Thoracic aorta (tissue), 2 donors: ENCODE results near the gene RRAGA. TPM values are rescaled to one million over a fixed set of nuclear protein-coding genes. Genes with fewer than 3 reads are reported as not detected.

ENCODE experiments used
- ATAC-seq: fragments of 150-250 bp; one replicate; pipeline ENCODE4 v1.8.0; 2017; ENCODE audit warnings: low read depth; ENCODE audit not compliant: insufficient number of reproducible peaks, low FRiP score
- DNase-seq: peaks from one replicate; pipeline ENCODE4 v3.0.0-alpha.2; 2020; ENCODE audit warnings: low spot score
- H3K27ac ChIP-seq, 2 donors: fragments of 200-600 bp; sonication (generic); 1 replicate in 1 of 2; 2 replicates in 1 of 2; pipeline ENCODE4 v1.5.1; 2016; ENCODE audit warnings: mild to moderate bottlenecking in 2 of 2, moderate library complexity in 2 of 2
- H3K27me3 ChIP-seq: fragments of 200-600 bp; sonication (generic); replicated peaks from 2 replicates; pipeline ENCODE4 v1.6.0; 2016; ENCODE audit warnings: mild to moderate bottlenecking; ENCODE audit not compliant: insufficient read depth
- H3K36me3 ChIP-seq: fragments of 200-600 bp; sonication (generic); one replicate; pipeline ENCODE4 v1.5.1; 2016
- H3K4me1 ChIP-seq, 2 donors: fragments of 200-600 bp; sonication (generic); 1 replicate in 1 of 2; 2 replicates in 1 of 2; pipeline versions ENCODE4 v1.5.1 to v1.6.0; 2016; ENCODE audit warnings: low read depth in 2 of 2, mild to moderate bottlenecking in 1 of 2; ENCODE audit not compliant: control insufficient read depth in 1 of 2
- H3K4me3 ChIP-seq: fragments of 200-600 bp; sonication (generic); 2 replicates; pipeline ENCODE4 v1.5.1; 2016; ENCODE audit warnings: mild to moderate bottlenecking
- H3K9me3 ChIP-seq: fragments of 200-600 bp; sonication (generic); 2 replicates; pipeline ENCODE4 v1.5.1; 2016
- CTCF ChIP-seq: fragments of 200-600 bp; sonication (generic); IDR thresholded peaks from one replicate; pipeline ENCODE4 v1.5.1; 2019; ENCODE audit warnings: antibody characterized with exemption
- total RNA-seq, 2 donors: library from RNA; depleted of rRNA; stranded (reverse); fragments of >200 nt; gene quantifications; one replicate each; pipeline versions ENCODE4 v1.1.0 to v1.2.3, GENCODE V29; 2016

RRAGA gene
- total RNA-seq, 2 donors from 2014 or later, result 46.3 to 47.1 TPM

GRCh38 chr9:19049917-19050636, 850 bp downstream of the RRAGA start:
- DNase-seq (no peak), ATAC-seq (no peak)
- H3K4me3 ChIP-seq, result peak overlapping the region; percentile 92
- no peaks in the 10 kb centered on the region for H3K36me3 ChIP-seq
- H3K9me3 ChIP-seq, result no peaks in the 10 kb centered on the region
- no peak for TF ChIP-seq CTCF
- H3K27me3 ChIP-seq, result no peaks in the 10 kb centered on the region
- peaks cover 24 to 42% of the 10 kb centered on the region in 2 donors for H3K4me1 ChIP-seq
- peak overlapping the region; percentile 93 to 97 for H3K27ac ChIP-seq

GRCh38 chr9:19050637-19051591, 1.7 kb downstream of the RRAGA start:
- H3K4me1 ChIP-seq, result peaks cover 24 to 42% of the 10 kb centered on the region in 2 donors
- H3K36me3 ChIP-seq, result no peaks in the 10 kb centered on the region
- peak overlapping the region; percentile 93 to 97 for H3K27ac ChIP-seq
- no peak for DNase-seq
- H3K4me3 ChIP-seq, result peak overlapping the region; percentile 92
- no peak for ATAC-seq
- no peak for TF ChIP-seq CTCF
- no peaks in the 10 kb centered on the region for H3K27me3 ChIP-seq
- H3K9me3 ChIP-seq, result no peaks in the 10 kb centered on the region

- no peak for TF ChIP-seq CTCF
- no peak overlapping the region for H3K27ac ChIP-seq
- ATAC-seq (no peak), DNase-seq (no peak)
- no peaks in the 10 kb centered on the region for H3K9me3 ChIP-seq
- no peak overlapping the region for H3K4me3 ChIP-seq
- H3K36me3 ChIP-seq, result peaks cover 7% of the 10 kb centered on the region
- no peaks in the 10 kb centered on the region for H3K27me3 ChIP-seq
- H3K4me1 ChIP-seq, result peaks cover 4 to 12% of the 10 kb centered on the region in 2 donors
Observed at GRCh38 chr9:19057033-19057432, 7.8 kb downstream of the RRAGA start.

GRCh38 chr9:19074229-19074628, 25.0 kb downstream of the RRAGA start:
- no peak overlapping the region for H3K4me3 ChIP-seq
- DNase-seq (no peak), ATAC-seq (no peak)
- no peak for TF ChIP-seq CTCF
- peaks cover 23% of the 10 kb centered on the region for H3K36me3 ChIP-seq
- no peaks in the 10 kb centered on the region for H3K9me3 ChIP-seq
- no peak overlapping the region for H3K27ac ChIP-seq
- no peaks in the 10 kb centered on the region for H3K27me3 ChIP-seq
- no peaks in the 10 kb centered on the region for H3K4me1 ChIP-seq

- no peak overlapping the region for H3K4me3 ChIP-seq
- no peaks in the 10 kb centered on the region for H3K4me1 ChIP-seq
- no peak for TF ChIP-seq CTCF
- no peak overlapping the region for H3K27ac ChIP-seq
- ATAC-seq (no peak), DNase-seq (no peak)
- no peaks in the 10 kb centered on the region for H3K9me3 ChIP-seq
- peaks cover 21% of the 10 kb centered on the region for H3K36me3 ChIP-seq
- H3K27me3 ChIP-seq, result no peaks in the 10 kb centered on the region
Observed at GRCh38 chr9:19074836-19075235, 25.6 kb downstream of the RRAGA start.
